GM20000 (cell line): Measurements from ENCODE around the gene ARHGEF3.
A peak's percentile ranks its signal among the peaks of the same experiment; 100 is the strongest.

ENCODE experiments used
- DNase-seq: peaks from one replicate; pipeline ENCODE4 v3.0.0; 2012; ENCODE audit warnings: low spot score
- CTCF ChIP-seq: IDR thresholded peaks from 2 replicates; pipeline ENCODE4 v1.5.1; 2012; ENCODE audit warnings: mild to moderate bottlenecking, control low read depth; ENCODE audit errors: extremely low read depth, missing control alignments

The ARHGEF3 gene

GRCh38 chr3:56801662-56802377, at the start of gene ARHGEF3:
Gene ARHGEF3 (minus strand): TSS chr3:56801949. CDS start chr3:56801798, 151 bp downstream.
- peak; percentile 37 for TF ChIP-seq CTCF
- DNase-seq: peak; percentile 92

- TF ChIP-seq CTCF: no peak
- no peak for DNase-seq
These were observed 47.9 kb upstream of the ARHGEF3 start for GRCh38 chr3:56849698-56850097.

- no peak for DNase-seq
- no peak for TF ChIP-seq CTCF
These were observed 43.8 kb upstream of the ARHGEF3 start for GRCh38 chr3:56845505-56845904.

GRCh38 chr3:56844536-56844935, 42.8 kb upstream of the ARHGEF3 start:
- no peak for TF ChIP-seq CTCF
- no peak for DNase-seq

GRCh38 chr3:56839784-56840715, 38.3 kb upstream of the ARHGEF3 start:
- no peak for TF ChIP-seq CTCF
- no peak for DNase-seq

GRCh38 chr3:56838448-56838847, 36.7 kb upstream of the ARHGEF3 start:
- TF ChIP-seq CTCF: no peak
- no peak for DNase-seq
